NB4 (cell line): ENCODE data around the gene SYNE1.

ENCODE experiments used
- DNase-seq: peaks from one replicate; pipeline ENCODE4 v3.0.0; 2010; ENCODE audit warnings: low read depth
- H3K4me3 ChIP-seq: one replicate; pipeline ENCODE4 v1.5.1; 2011; ENCODE audit warnings: mild to moderate bottlenecking, low read depth, low read length, moderate library complexity
- CTCF ChIP-seq: IDR thresholded peaks from one replicate; pipeline ENCODE4 v1.5.1; 2012; ENCODE audit warnings: low read depth, low read length
- MAX ChIP-seq: IDR thresholded peaks from 2 replicates; pipeline ENCODE4 v1.6.1; 2011; ENCODE audit warnings: low read depth, low read length
- MYC ChIP-seq: IDR thresholded peaks from 2 replicates; pipeline ENCODE4 v1.6.1; 2011; ENCODE audit warnings: low read depth, low read length
- POLR2A ChIP-seq: IDR thresholded peaks from 2 replicates; pipeline ENCODE4 v1.6.1; 2011; ENCODE audit warnings: mild to moderate bottlenecking; ENCODE audit not compliant: insufficient read length; ENCODE audit errors: extremely low read depth

Gene SYNE1

GRCh38 chr6:152195896-152196295 lies 441.3 kb downstream of the SYNE1 start:
- DNase-seq: no peak
- no peak for TF ChIP-seq CTCF
- TF ChIP-seq POLR2A: no peak
- no peak for TF ChIP-seq MAX
- TF ChIP-seq MYC: no peak
- H3K4me3 ChIP-seq: no peak overlapping the region

GRCh38 chr6:152189736-152190135 lies 447.4 kb downstream of the SYNE1 start:
- no peak overlapping the region for H3K4me3 ChIP-seq
- no peak for DNase-seq
- no peak for TF ChIP-seq POLR2A
- no peak for TF ChIP-seq MAX
- TF ChIP-seq CTCF: no peak
- TF ChIP-seq MYC: no peak

- no peak for DNase-seq
- H3K4me3 ChIP-seq: no peak overlapping the region
- TF ChIP-seq MAX (no peak), MYC (no peak)
Observed at GRCh38 chr6:152188011-152188410, 449.2 kb downstream of the SYNE1 start.

- no peak for DNase-seq
- no peak for TF ChIP-seq MAX
- TF ChIP-seq POLR2A: no peak
- TF ChIP-seq MYC: no peak
- TF ChIP-seq CTCF: no peak
- no peak overlapping the region for H3K4me3 ChIP-seq
Observed at GRCh38 chr6:152186840-152187239, 450.3 kb downstream of the SYNE1 start.

- no peak overlapping the region for H3K4me3 ChIP-seq
- TF ChIP-seq MYC (no peak), MAX (no peak), CTCF (no peak), POLR2A (no peak)
- no peak for DNase-seq
Observed at GRCh38 chr6:152184917-152185574, 452.1 kb downstream of the SYNE1 start.

- no peak for TF ChIP-seq MAX
- no peak for TF ChIP-seq POLR2A
- no peak for TF ChIP-seq MYC
- no peak for TF ChIP-seq CTCF
- no peak overlapping the region for H3K4me3 ChIP-seq
- DNase-seq: no peak
Observed at GRCh38 chr6:152184573-152184916, 452.6 kb downstream of the SYNE1 start.
